Measurements from ENCODE around the gene IL13. TPM values are rescaled to one million over a fixed set of nuclear protein-coding genes. Genes with fewer than 3 reads are reported as not detected.

IL13 gene
- total RNA-seq, 1 experiment from 2014 or later = not detected

DNA sequence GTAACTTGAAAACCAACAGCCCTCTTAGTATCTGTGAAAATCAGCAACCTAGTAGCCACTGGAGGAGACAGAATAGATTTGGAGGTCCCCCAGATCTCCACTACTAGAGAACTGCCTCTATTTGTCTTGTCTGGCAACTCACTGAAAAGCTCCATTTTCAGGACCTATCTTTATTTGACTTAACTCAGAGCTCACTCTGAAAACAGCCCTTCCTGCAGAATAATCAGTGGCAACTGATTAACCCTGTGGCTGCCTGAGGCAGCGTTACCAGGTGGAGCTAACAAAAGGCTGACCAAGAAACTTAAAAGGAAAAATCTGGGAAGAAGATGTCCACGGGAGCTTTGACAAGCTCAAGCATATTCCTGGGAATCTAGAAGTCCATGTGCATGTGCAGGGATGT lies 10.5 kb upstream of the IL13 start:
- Histone ChIP-seq H4K8ac (replicated peaks; ENCODE audit: insufficient read length, low read depth, low read length) (no peak overlapping the region), H3K9me3 (ENCODE audit: control insufficient read depth, low read depth, low read length) (peaks cover 9% of the 10 kb centered on the region), H4K20me1 (ENCODE audit: control insufficient read depth, insufficient read depth, insufficient read length) (no peaks in the 10 kb centered on the region), H2BK120ac (ENCODE audit: low read depth, low read length, poor library complexity, severe bottlenecking) (no peak overlapping the region), H3K4me1 (ENCODE audit: insufficient read depth, low read length) (peaks cover 4% of the 10 kb centered on the region; the same call in 1 of the 2 replicates), H3K9ac (ENCODE audit: extremely low read depth, insufficient read length, low read length) (no peak overlapping the region), H4K91ac (ENCODE audit: insufficient read length, low read depth, low read length) (no peak overlapping the region), H2BK5ac (ENCODE audit: insufficient read length, low read length) (no peak overlapping the region), H2AK5ac (ENCODE audit: insufficient read length, low read length) (no peak overlapping the region), H3K14ac (ENCODE audit: insufficient read depth, low read length) (no peak overlapping the region), H2BK12ac (ENCODE audit: insufficient read length, low read depth, low read length) (no peak overlapping the region), H3K4ac (ENCODE audit: low read depth, low read length) (no peak overlapping the region), H3K56ac (ENCODE audit: insufficient read length, low read depth, low read length) (no peak overlapping the region), H3K27ac (ENCODE audit: insufficient read length, low read depth, low read length) (no peak overlapping the region), H3K23ac (ENCODE audit: insufficient read length, low read depth, low read length) (no peak overlapping the region), H3K79me2 (ENCODE audit: insufficient read depth, low read length) (no peaks in the 10 kb centered on the region), H3K4me2 (ENCODE audit: insufficient read depth, insufficient read length, low read length) (no peak overlapping the region), H3K23me2 (ENCODE audit: insufficient read length, low read depth, low read length, poor library complexity, severe bottlenecking) (no peaks in the 10 kb centered on the region), H3K27me3 (ENCODE audit: insufficient read depth, low read length) (no peaks in the 10 kb centered on the region), H3K18ac (ENCODE audit: insufficient read length, low read depth, low read length) (no peak overlapping the region), H2BK20ac (ENCODE audit: low read depth, low read length, poor library complexity, severe bottlenecking) (no peak overlapping the region), H3K79me1 (ENCODE audit: insufficient read depth, low read depth, low read length, poor library complexity, severe bottlenecking) (no peaks in the 10 kb centered on the region), H2AFZ (ENCODE audit: low read length) (no peak overlapping the region), H4K5ac (ENCODE audit: insufficient read length, low read depth, low read length) (no peak overlapping the region), H2BK15ac (ENCODE audit: low read depth, low read length) (no peak overlapping the region), H3T11ph (ENCODE audit: low read length) (no peak overlapping the region)
- no peak overlapping the region for H3K27ac Mint-ChIP-seq
- DNase-seq = no peak
- H3K4me1 Mint-ChIP-seq = peaks cover 13 to 16% of the 10 kb centered on the region in 2 experiments
- TF ChIP-seq, protein P1, sequence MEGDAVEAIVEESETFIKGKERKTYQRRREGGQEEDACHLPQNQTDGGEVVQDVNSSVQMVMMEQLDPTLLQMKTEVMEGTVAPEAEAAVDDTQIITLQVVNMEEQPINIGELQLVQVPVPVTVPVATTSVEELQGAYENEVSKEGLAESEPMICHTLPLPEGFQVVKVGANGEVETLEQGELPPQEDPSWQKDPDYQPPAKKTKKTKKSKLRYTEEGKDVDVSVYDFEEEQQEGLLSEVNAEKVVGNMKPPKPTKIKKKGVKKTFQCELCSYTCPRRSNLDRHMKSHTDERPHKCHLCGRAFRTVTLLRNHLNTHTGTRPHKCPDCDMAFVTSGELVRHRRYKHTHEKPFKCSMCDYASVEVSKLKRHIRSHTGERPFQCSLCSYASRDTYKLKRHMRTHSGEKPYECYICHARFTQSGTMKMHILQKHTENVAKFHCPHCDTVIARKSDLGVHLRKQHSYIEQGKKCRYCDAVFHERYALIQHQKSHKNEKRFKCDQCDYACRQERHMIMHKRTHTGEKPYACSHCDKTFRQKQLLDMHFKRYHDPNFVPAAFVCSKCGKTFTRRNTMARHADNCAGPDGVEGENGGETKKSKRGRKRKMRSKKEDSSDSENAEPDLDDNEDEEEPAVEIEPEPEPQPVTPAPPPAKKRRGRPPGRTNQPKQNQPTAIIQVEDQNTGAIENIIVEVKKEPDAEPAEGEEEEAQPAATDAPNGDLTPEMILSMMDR (conservative IDR thresholded peaks at IDR 0.05) = no peak
- peaks cover 6 to 25% of the 10 kb centered on the region in 2 experiments; a peak in 4 of 5 replicates for H3K9me3 Mint-ChIP-seq
- H3K27me3 Mint-ChIP-seq (ENCODE audit: low read depth) = peaks cover 20% of the 10 kb centered on the region
- peaks cover 2 to 26% (median 9%) of the 10 kb centered on the region in 3 experiments; a peak in 5 of 7 replicates for H3K36me3 Mint-ChIP-seq (ENCODE audit: insufficient read depth in 1 of 3, low read depth in 3 of 3)
- H3K4me3 Mint-ChIP-seq = no peak overlapping the region
- no CpG with 5 or more reads among the region's 2 CpGs for WGBS (ENCODE audit: extremely low coverage, insufficient read length, low lambda C conversion rate)

Data from H9 (cell line).